Measurements from ENCODE around the gene RPLP2. TPM values are rescaled to one million over a fixed set of nuclear protein-coding genes. Genes with fewer than 3 reads are reported as not detected.

RPLP2 gene
- polyA plus RNA-seq (2013, experiment 1 of 2) = 5,392 TPM
- polyA plus RNA-seq (2013, experiment 2 of 2) = 5,255 TPM

DNA sequence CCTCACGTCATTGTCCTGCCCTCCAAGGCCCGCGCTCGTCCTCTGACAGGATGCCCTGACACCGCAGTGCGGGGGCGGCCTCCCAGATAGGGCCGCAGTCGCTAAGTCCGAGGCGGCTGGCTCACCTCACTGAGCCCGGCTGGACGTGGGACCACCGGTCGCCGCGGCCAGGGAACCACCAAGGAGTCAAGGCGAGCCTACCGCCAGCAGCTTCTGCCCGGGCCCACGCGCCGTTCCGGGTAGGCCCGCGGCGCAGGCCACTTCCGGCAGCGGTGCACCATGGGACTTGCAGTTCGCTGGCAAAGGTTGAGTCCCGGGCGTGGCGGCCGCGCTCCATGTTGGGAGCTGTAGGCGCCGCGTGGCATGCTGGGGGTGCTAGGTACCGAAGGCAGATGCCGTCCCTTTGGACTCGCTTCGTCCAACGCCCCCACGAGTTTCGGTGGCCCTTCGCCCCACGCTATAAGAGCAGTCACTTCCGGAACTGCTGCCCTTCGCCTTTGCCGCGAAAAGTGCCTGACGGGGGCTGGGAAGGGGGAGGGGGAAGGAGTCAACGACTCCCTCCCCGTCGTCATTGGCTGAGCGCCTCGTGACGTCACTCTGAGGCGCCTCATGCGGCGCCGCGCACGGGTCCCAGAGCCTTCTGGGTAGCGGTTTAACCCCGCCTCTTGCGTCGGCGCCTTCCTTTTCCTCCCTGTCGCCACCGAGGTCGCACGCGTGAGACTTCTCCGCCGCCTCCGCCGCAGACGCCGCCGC is at the start of gene RPLP2:
Gene RPLP2 (plus strand): TSS at position 681 of the 753 bp plus-strand sequence. CDS start 268 bp downstream, outside the sequence.
- peaks cover 19% of the 10 kb centered on the region for H3K79me1 ChIP-seq (ENCODE audit: low read length)
- peak within 1 kb of the TSS; percentile 99 for H3K9ac ChIP-seq (ENCODE audit: low read length)
- H3K18ac ChIP-seq (ENCODE audit: low read length) = peak within 1 kb of the TSS; percentile 43
- H3K23ac ChIP-seq (ENCODE audit: low read length) = peak within 1 kb of the TSS; percentile 90
- H3K79me2 ChIP-seq (ENCODE audit: control insufficient read depth, insufficient read depth, low read length) = peaks cover 33% of the 10 kb centered on the region
- H2BK120ac ChIP-seq (ENCODE audit: low read depth, low read length) = no peak within 1 kb of the TSS
- H3K4me1 ChIP-seq (ENCODE audit: control insufficient read depth, low read depth, low read length) = peaks cover 5% of the 10 kb centered on the region
- H3K36me3 ChIP-seq (ENCODE audit: control insufficient read depth, insufficient read depth, low read length) = peaks cover 19% of the 10 kb centered on the region
- no CpG with 5 or more reads among the region's 81 CpGs for WGBS (ENCODE audit: extremely low coverage, insufficient coverage, low lambda C conversion rate)
- peak within 1 kb of the TSS; percentile 100 for H3K56ac ChIP-seq (ENCODE audit: low read length)
- H2BK15ac ChIP-seq (replicated peaks; ENCODE audit: low read depth) = no peak within 1 kb of the TSS
- peak; percentile 98 for DNase-seq
- H3K4ac ChIP-seq (ENCODE audit: low read depth, low read length) = peak within 1 kb of the TSS; percentile 73
- H3K27ac ChIP-seq (ENCODE audit: low read depth, low read length) = peak within 1 kb of the TSS; percentile 89
- peak within 1 kb of the TSS; percentile 90 for H2AK5ac ChIP-seq (ENCODE audit: low read length)
- H3K27me3 ChIP-seq (ENCODE audit: insufficient read depth, low read length, poor library complexity) = no peaks in the 10 kb centered on the region
- peak within 1 kb of the TSS; percentile 59 for H4K5ac ChIP-seq (ENCODE audit: low read length)
- H3K4me3 ChIP-seq (ENCODE audit: low read length) = peak within 1 kb of the TSS; percentile 98
- peak within 1 kb of the TSS; percentile 100 for H2BK5ac ChIP-seq (ENCODE audit: low read length)
- no peak within 1 kb of the TSS for H4K8ac ChIP-seq (ENCODE audit: low read depth, low read length)
- H3K4me2 ChIP-seq (ENCODE audit: low read length) = peak within 1 kb of the TSS; percentile 78

DNA sequence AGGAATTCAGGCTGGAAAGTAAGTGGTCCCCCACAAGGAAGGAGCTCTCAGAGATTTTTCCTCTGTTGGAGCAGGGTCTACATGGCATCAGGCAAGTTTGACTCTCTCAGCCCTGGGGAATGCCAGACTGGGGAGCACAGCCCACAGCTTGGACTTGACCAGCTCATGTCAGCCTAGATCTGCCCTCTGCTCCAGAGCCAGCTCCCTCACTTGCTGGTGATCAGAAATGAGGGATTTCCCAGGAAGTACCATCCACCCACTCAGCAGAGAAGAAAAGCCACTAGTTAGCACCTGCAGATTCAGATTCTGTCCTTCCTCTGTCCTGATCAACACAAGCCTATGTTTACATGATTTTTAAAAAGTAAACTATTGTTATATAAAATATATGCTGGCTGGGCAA is 49.5 kb upstream of the RPLP2 start:
- Histone ChIP-seq H3K56ac (ENCODE audit: low read length) (no peak overlapping the region), H3K9ac (ENCODE audit: low read length) (no peak overlapping the region), H2BK15ac (replicated peaks; ENCODE audit: low read depth) (no peak overlapping the region), H3K4me2 (ENCODE audit: low read length) (no peak overlapping the region), H3K79me1 (ENCODE audit: low read length) (peaks cover 8% of the 10 kb centered on the region), H3K18ac (ENCODE audit: low read length) (no peak overlapping the region), H3K4me1 (ENCODE audit: control insufficient read depth, low read depth, low read length) (peaks cover 3% of the 10 kb centered on the region), H4K8ac (ENCODE audit: low read depth, low read length) (no peak overlapping the region), H3K23ac (ENCODE audit: low read length) (no peak overlapping the region), H3K27me3 (ENCODE audit: insufficient read depth, low read length, poor library complexity) (no peaks in the 10 kb centered on the region), H2BK120ac (ENCODE audit: low read depth, low read length) (no peak overlapping the region), H2BK5ac (ENCODE audit: low read length) (no peak overlapping the region), H3K79me2 (ENCODE audit: control insufficient read depth, insufficient read depth, low read length) (peaks cover 3% of the 10 kb centered on the region), H3K27ac (ENCODE audit: low read depth, low read length) (no peak overlapping the region), H3K36me3 (ENCODE audit: control insufficient read depth, insufficient read depth, low read length) (peaks cover 14% of the 10 kb centered on the region), H2AK5ac (ENCODE audit: low read length) (no peak overlapping the region), H4K5ac (ENCODE audit: low read length) (no peak overlapping the region), H3K4ac (ENCODE audit: low read depth, low read length) (no peak overlapping the region), H3K4me3 (ENCODE audit: low read length) (no peak overlapping the region)
- no peak for DNase-seq

DNA sequence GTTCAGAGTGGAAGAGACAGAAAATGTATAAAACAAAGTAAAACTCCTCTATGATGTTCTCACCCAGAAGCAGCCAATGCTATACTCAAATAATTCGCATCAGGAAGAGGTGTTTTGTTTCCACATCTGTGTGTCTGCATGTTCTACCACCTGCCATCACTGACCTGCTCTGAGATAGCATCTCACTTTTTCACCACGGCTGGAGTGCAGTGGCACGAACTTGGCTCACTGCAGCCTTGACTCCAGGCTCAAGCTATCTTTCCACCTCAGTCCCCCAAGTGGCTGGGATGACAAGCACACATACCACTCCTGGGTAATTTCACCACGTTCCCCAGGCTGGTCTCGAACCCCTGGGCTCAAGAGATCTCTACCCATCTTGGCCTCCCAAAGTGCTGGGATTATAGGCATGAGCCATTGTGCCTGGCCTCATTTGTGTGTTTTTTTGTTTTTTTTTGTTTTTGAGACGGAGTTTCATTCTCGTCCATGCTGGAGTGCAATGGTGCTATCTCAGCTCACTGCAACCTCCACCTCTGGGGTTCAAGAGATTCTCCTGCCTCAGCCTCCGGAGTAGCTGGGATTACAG is 48.1 kb upstream of the RPLP2 start:
- H2BK15ac ChIP-seq (replicated peaks; ENCODE audit: low read depth) = no peak overlapping the region
- peaks cover 5% of the 10 kb centered on the region for H3K79me1 ChIP-seq (ENCODE audit: low read length)
- H3K56ac ChIP-seq (ENCODE audit: low read length) = no peak overlapping the region
- H3K4ac ChIP-seq (ENCODE audit: low read depth, low read length) = no peak overlapping the region
- H3K36me3 ChIP-seq (ENCODE audit: control insufficient read depth, insufficient read depth, low read length) = peaks cover 18% of the 10 kb centered on the region
- no peak overlapping the region for H3K23ac ChIP-seq (ENCODE audit: low read length)
- H3K27ac ChIP-seq (ENCODE audit: low read depth, low read length) = no peak overlapping the region
- H3K4me3 ChIP-seq (ENCODE audit: low read length) = no peak overlapping the region
- WGBS (ENCODE audit: extremely low coverage, insufficient coverage, low lambda C conversion rate) = no CpG with 5 or more reads among the region's 8 CpGs
- no peak overlapping the region for H3K4me2 ChIP-seq (ENCODE audit: low read length)
- no peak overlapping the region for H4K5ac ChIP-seq (ENCODE audit: low read length)
- no peaks in the 10 kb centered on the region for H3K27me3 ChIP-seq (ENCODE audit: insufficient read depth, low read length, poor library complexity)
- H2AK5ac ChIP-seq (ENCODE audit: low read length) = no peak overlapping the region
- no peak for DNase-seq
- H3K9ac ChIP-seq (ENCODE audit: low read length) = no peak overlapping the region
- no peak overlapping the region for H3K18ac ChIP-seq (ENCODE audit: low read length)
- H2BK5ac ChIP-seq (ENCODE audit: low read length) = no peak overlapping the region
- no peak overlapping the region for H2BK120ac ChIP-seq (ENCODE audit: low read depth, low read length)
- peaks cover 3% of the 10 kb centered on the region for H3K4me1 ChIP-seq (ENCODE audit: control insufficient read depth, low read depth, low read length)
- H3K79me2 ChIP-seq (ENCODE audit: control insufficient read depth, insufficient read depth, low read length) = no peaks in the 10 kb centered on the region
- no peak overlapping the region for H4K8ac ChIP-seq (ENCODE audit: low read depth, low read length)

DNA sequence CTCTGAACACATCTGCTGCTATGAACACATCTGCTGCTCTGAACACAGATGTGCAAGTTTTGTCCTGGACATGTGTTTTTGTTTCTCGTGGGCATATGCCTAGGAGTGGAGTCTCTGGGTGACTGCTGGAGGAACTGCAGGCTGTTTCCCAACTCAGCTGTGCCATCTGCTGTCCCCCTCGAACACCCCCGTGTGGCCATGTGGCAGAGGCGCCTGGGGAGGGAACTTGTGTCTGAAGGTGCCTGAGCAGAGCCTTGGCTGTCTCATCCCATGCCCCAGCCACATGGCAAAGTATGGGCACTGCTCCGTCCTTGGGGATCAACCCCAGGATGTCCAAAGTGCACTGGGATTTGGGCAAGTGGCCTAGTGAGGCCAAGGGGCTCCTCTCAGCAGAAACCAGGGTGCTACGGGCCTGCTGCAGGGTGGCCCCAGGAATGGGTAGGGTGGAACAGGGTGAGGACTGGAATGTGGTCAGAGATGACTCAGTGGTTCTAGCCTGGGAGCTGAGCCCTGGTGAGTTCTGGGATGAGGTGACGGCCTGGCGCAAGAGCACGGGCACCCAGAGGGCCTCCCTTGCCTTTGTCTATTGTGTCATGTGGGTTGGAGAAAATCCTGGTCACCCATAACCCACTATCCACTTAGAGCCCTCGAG is 47.2 kb upstream of the RPLP2 start:
- H3K4me3 ChIP-seq (ENCODE audit: low read length) = no peak overlapping the region
- no peak overlapping the region for H3K4ac ChIP-seq (ENCODE audit: low read depth, low read length)
- H2AK5ac ChIP-seq (ENCODE audit: low read length) = no peak overlapping the region
- H3K18ac ChIP-seq (ENCODE audit: low read length) = no peak overlapping the region
- no peak overlapping the region for H3K23ac ChIP-seq (ENCODE audit: low read length)
- H2BK5ac ChIP-seq (ENCODE audit: low read length) = no peak overlapping the region
- no peak overlapping the region for H4K8ac ChIP-seq (ENCODE audit: low read depth, low read length)
- H3K4me2 ChIP-seq (ENCODE audit: low read length) = no peak overlapping the region
- peaks cover 3% of the 10 kb centered on the region for H3K4me1 ChIP-seq (ENCODE audit: control insufficient read depth, low read depth, low read length)
- no peaks in the 10 kb centered on the region for H3K27me3 ChIP-seq (ENCODE audit: insufficient read depth, low read length, poor library complexity)
- peaks cover 18% of the 10 kb centered on the region for H3K36me3 ChIP-seq (ENCODE audit: control insufficient read depth, insufficient read depth, low read length)
- no peak overlapping the region for H2BK120ac ChIP-seq (ENCODE audit: low read depth, low read length)
- H4K5ac ChIP-seq (ENCODE audit: low read length) = no peak overlapping the region
- H2BK15ac ChIP-seq (replicated peaks; ENCODE audit: low read depth) = no peak overlapping the region
- no peak overlapping the region for H3K27ac ChIP-seq (ENCODE audit: low read depth, low read length)
- H3K79me1 ChIP-seq (ENCODE audit: low read length) = no peaks in the 10 kb centered on the region
- no peak overlapping the region for H3K9ac ChIP-seq (ENCODE audit: low read length)
- DNase-seq = peak; percentile 48
- no CpG with 5 or more reads among the region's 10 CpGs for WGBS (ENCODE audit: extremely low coverage, insufficient coverage, low lambda C conversion rate)
- H3K56ac ChIP-seq (ENCODE audit: low read length) = no peak overlapping the region
- no peaks in the 10 kb centered on the region for H3K79me2 ChIP-seq (ENCODE audit: control insufficient read depth, insufficient read depth, low read length)

DNA sequence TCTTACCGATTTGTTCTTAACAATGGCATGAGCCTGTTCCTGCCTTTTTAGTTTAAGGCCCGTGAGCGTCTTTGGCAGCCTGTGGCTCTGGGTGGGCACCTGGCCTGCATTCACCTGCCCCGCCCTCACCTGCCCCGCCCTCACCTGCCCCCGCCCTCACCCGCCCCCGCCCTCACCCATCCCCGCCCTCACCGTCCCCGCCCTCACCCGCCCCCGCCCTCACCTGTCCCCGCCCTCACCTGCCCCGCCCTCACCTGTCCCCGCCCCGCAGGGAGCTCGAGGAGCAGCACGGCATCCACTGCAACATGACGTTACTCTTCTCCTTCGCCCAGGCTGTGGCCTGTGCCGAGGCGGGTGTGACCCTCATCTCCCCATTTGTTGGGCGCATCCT is 46.7 kb upstream of the RPLP2 start:
- no peak overlapping the region for H2BK120ac ChIP-seq (ENCODE audit: low read depth, low read length)
- H2AK5ac ChIP-seq (ENCODE audit: low read length) = no peak overlapping the region
- no peak overlapping the region for H4K8ac ChIP-seq (ENCODE audit: low read depth, low read length)
- no peak overlapping the region for H3K4ac ChIP-seq (ENCODE audit: low read depth, low read length)
- no peak overlapping the region for H3K9ac ChIP-seq (ENCODE audit: low read length)
- H2BK15ac ChIP-seq (replicated peaks; ENCODE audit: low read depth) = no peak overlapping the region
- no CpG with 5 or more reads among the region's 24 CpGs for WGBS (ENCODE audit: extremely low coverage, insufficient coverage, low lambda C conversion rate)
- peaks cover 18% of the 10 kb centered on the region for H3K36me3 ChIP-seq (ENCODE audit: control insufficient read depth, insufficient read depth, low read length)
- no peak overlapping the region for H3K18ac ChIP-seq (ENCODE audit: low read length)
- H3K23ac ChIP-seq (ENCODE audit: low read length) = no peak overlapping the region
- no peak overlapping the region for H3K56ac ChIP-seq (ENCODE audit: low read length)
- H3K4me2 ChIP-seq (ENCODE audit: low read length) = no peak overlapping the region
- H3K79me1 ChIP-seq (ENCODE audit: low read length) = no peaks in the 10 kb centered on the region
- H2BK5ac ChIP-seq (ENCODE audit: low read length) = no peak overlapping the region
- peaks cover 3% of the 10 kb centered on the region for H3K4me1 ChIP-seq (ENCODE audit: control insufficient read depth, low read depth, low read length)
- H4K5ac ChIP-seq (ENCODE audit: low read length) = no peak overlapping the region
- H3K27me3 ChIP-seq (ENCODE audit: insufficient read depth, low read length, poor library complexity) = no peaks in the 10 kb centered on the region
- no peak overlapping the region for H3K4me3 ChIP-seq (ENCODE audit: low read length)
- H3K79me2 ChIP-seq (ENCODE audit: control insufficient read depth, insufficient read depth, low read length) = no peaks in the 10 kb centered on the region
- H3K27ac ChIP-seq (ENCODE audit: low read depth, low read length) = no peak overlapping the region
- peak; percentile 55 for DNase-seq

Data from mesendoderm (in vitro differentiated cells).